GM23338 (cell line): ENCODE data around the gene SETBP1. TPM values are rescaled to one million over a fixed set of nuclear protein-coding genes. Genes with fewer than 3 reads are reported as not detected.

Source experiments
- ATAC-seq: fragments of 200-7000 bp; cut with Tn5 transposase; 3 replicates; pipeline ENCODE4 v1.9.1; 2020
- DNase-seq: peaks from one replicate; pipeline ENCODE4 v3.0.0-alpha.2; 2015; ENCODE audit warnings: low spot score
- H2AFZ ChIP-seq: fragments of 200-600 bp; sonication (generic); 2 replicates; pipeline ENCODE4 v1.8.0; 2016; ENCODE audit warnings: antibody characterized with exemption, mild to moderate bottlenecking, moderate library complexity
- H3F3A ChIP-seq: fragments of 200-600 bp; sonication (generic); replicated peaks from 2 replicates; pipeline ENCODE4 v1.8.0; 2017; ENCODE audit warnings: antibody characterized with exemption, mixed run types, low read depth
- H3K27ac ChIP-seq: fragments of 200-600 bp; sonication (generic); 2 replicates; pipeline ENCODE4 v1.6.1; 2016; ENCODE audit warnings: low read depth
- H3K27me3 ChIP-seq: fragments of 200-600 bp; sonication (generic); 2 replicates; pipeline ENCODE4 v1.8.0; 2016; ENCODE audit warnings: mild to moderate bottlenecking, mixed run types, moderate library complexity; ENCODE audit not compliant: insufficient read depth
- H3K36me3 ChIP-seq: fragments of 200-600 bp; sonication (generic); 2 replicates; pipeline ENCODE4 v1.8.0; 2016; ENCODE audit warnings: mild to moderate bottlenecking; ENCODE audit not compliant: insufficient read depth
- H3K4me1 ChIP-seq: fragments of 200-600 bp; sonication (generic); 2 replicates; pipeline ENCODE4 v1.8.0; 2016; ENCODE audit warnings: mild to moderate bottlenecking, moderate library complexity; ENCODE audit not compliant: insufficient read depth
- H3K4me2 ChIP-seq: fragments of 200-600 bp; sonication (generic); 2 replicates; pipeline ENCODE4 v1.7.1; 2017; ENCODE audit warnings: mixed run types
- H3K4me3 ChIP-seq: fragments of 200-600 bp; sonication (generic); 2 replicates; pipeline ENCODE4 v1.6.1; 2016; ENCODE audit warnings: mixed run types
- H3K79me2 ChIP-seq: fragments of 200-600 bp; sonication (generic); replicated peaks from 2 replicates; pipeline ENCODE4 v1.8.0; 2017; ENCODE audit warnings: mild to moderate bottlenecking; ENCODE audit not compliant: insufficient read depth
- H3K9me2 ChIP-seq: fragments of 200-600 bp; sonication (generic); 2 replicates; pipeline ENCODE4 v1.8.0; 2017; ENCODE audit not compliant: insufficient read depth
- H4K20me1 ChIP-seq: fragments of 200-600 bp; sonication (generic); replicated peaks from 2 replicates; pipeline ENCODE4 v1.8.0; 2017; ENCODE audit warnings: mild to moderate bottlenecking; ENCODE audit not compliant: insufficient read depth
- H3K27ac Mint-ChIP-seq: 2 replicates; pipeline ENCODE4 v1.8.0; 2020; ENCODE audit warnings: inconsistent platforms, mild to moderate bottlenecking, moderate library complexity, mixed read lengths
- H3K27me3 Mint-ChIP-seq: 3 replicates; pipeline ENCODE4 v1.8.0; 2022; ENCODE audit warnings: low read depth, mild to moderate bottlenecking, moderate library complexity, mixed read lengths, inconsistent platforms; ENCODE audit not compliant: insufficient read depth, poor library complexity
- H3K36me3 Mint-ChIP-seq: 3 replicates; pipeline ENCODE4 v1.8.0; 2021; ENCODE audit warnings: low read depth, mild to moderate bottlenecking, inconsistent platforms, moderate library complexity, mixed read lengths
- H3K4me1 Mint-ChIP-seq: 3 replicates; pipeline ENCODE4 v1.8.0; 2020; ENCODE audit warnings: mild to moderate bottlenecking, inconsistent platforms, mixed read lengths
- H3K4me3 Mint-ChIP-seq: 3 replicates; pipeline ENCODE4 v1.8.0; 2021; ENCODE audit warnings: moderate library complexity, mild to moderate bottlenecking, inconsistent platforms, mixed read lengths
- H3K9me3 Mint-ChIP-seq: 3 replicates; pipeline ENCODE4 v1.8.0; 2020; ENCODE audit warnings: moderate library complexity, mild to moderate bottlenecking, inconsistent platforms, mixed read lengths
- EZH2phosphoT487 ChIP-seq: fragments of 200-600 bp; sonication (generic); IDR thresholded peaks from one replicate; pipeline ENCODE4 v1.8.1; 2018; ENCODE audit warnings: antibody characterized with exemption; ENCODE audit not compliant: unreplicated experiment
- POLR2AphosphoS5 ChIP-seq: IDR thresholded peaks from 2 replicates; pipeline ENCODE4 v1.6.1; 2016; ENCODE audit warnings: antibody characterized with exemption, low read depth
- ZNF331 ChIP-seq: fragments of 250-450 bp; sonication (Bioruptor Pico); IDR thresholded peaks from 2 replicates; pipeline ENCODE4 v1.5.0; 2020; ENCODE audit warnings: low read depth, mild to moderate bottlenecking, moderate library complexity
- polyA plus RNA-seq: library from polyadenylated mRNA; unstranded; fragments of >200 nt; fragmentation: Nextera tagmentation; extraction: Ambion mirVana; gene quantifications from 2 replicates; pipeline ENCODE4 v1.2.1, GENCODE V29; 2016
- total RNA-seq: library from RNA; depleted of rRNA; stranded (reverse); fragments of >200 nt; shearing (Covaris generic); gene quantifications from 2 replicates; pipeline ENCODE4 v1.2.3, GENCODE V29; 2014
- TF ChIP-seq, protein P1 (sequence below): IDR thresholded peaks from 2 replicates; pipeline ENCODE4 v1.6.1; 2016; ENCODE audit warnings: antibody characterized with exemption
- TF ChIP-seq, protein P2 (sequence below): fragments of 250-450 bp; sonication (Bioruptor Pico); IDR thresholded peaks from 2 replicates; pipeline ENCODE4 v1.5.0; 2020; ENCODE audit warnings: mild to moderate bottlenecking, moderate library complexity

Gene SETBP1
- total and polyA plus RNA-seq, 2 experiments from 2014 or later, result 1.6 to 5.5 TPM

DNA sequence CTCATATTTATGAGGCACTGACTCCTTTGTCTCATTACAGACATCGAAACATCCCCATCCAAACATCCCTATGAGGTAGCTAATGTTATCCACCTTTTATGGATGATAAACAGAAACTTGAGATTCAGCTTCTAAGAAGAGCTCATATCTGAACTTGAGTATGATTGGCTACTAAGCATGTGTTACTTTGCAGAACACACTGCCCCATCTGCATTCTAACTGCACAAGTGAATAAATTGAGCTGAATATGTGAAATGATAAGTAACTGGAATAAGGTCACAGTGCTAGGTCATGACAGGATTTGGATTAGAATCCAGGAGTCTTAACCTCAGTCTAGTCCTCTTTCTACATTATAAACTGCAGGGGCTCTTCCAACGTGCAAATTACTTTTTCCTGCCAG, 172.7 kb downstream of the SETBP1 start:
- Mint-ChIP-seq H3K36me3 (0 out of 3 replicates have a peak, but pooled peaks cover 3% of the 10 kb centered on the region), H3K4me3 (no peak overlapping the region), H3K27me3 (no peaks in the 10 kb centered on the region), H3K9me3 (no peaks in the 10 kb centered on the region), H3K27ac (no peak overlapping the region), H3K4me1 (peaks cover 11% of the 10 kb centered on the region)
- DNase-seq (no peak), ATAC-seq (no peak)
- no peaks in the 10 kb centered on the region for H3K79me2 ChIP-seq
- H3K4me3 ChIP-seq, result no peak overlapping the region
- no peak for TF ChIP-seq EZH2phosphoT487
- TF ChIP-seq, protein P1, sequence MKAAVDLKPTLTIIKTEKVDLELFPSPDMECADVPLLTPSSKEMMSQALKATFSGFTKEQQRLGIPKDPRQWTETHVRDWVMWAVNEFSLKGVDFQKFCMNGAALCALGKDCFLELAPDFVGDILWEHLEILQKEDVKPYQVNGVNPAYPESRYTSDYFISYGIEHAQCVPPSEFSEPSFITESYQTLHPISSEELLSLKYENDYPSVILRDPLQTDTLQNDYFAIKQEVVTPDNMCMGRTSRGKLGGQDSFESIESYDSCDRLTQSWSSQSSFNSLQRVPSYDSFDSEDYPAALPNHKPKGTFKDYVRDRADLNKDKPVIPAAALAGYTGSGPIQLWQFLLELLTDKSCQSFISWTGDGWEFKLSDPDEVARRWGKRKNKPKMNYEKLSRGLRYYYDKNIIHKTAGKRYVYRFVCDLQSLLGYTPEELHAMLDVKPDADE, result no peak
- TF ChIP-seq ZNF331 (CRISPR knock-in tag), result no peak
- TF ChIP-seq POLR2AphosphoS5, result no peak
- TF ChIP-seq, protein P2, sequence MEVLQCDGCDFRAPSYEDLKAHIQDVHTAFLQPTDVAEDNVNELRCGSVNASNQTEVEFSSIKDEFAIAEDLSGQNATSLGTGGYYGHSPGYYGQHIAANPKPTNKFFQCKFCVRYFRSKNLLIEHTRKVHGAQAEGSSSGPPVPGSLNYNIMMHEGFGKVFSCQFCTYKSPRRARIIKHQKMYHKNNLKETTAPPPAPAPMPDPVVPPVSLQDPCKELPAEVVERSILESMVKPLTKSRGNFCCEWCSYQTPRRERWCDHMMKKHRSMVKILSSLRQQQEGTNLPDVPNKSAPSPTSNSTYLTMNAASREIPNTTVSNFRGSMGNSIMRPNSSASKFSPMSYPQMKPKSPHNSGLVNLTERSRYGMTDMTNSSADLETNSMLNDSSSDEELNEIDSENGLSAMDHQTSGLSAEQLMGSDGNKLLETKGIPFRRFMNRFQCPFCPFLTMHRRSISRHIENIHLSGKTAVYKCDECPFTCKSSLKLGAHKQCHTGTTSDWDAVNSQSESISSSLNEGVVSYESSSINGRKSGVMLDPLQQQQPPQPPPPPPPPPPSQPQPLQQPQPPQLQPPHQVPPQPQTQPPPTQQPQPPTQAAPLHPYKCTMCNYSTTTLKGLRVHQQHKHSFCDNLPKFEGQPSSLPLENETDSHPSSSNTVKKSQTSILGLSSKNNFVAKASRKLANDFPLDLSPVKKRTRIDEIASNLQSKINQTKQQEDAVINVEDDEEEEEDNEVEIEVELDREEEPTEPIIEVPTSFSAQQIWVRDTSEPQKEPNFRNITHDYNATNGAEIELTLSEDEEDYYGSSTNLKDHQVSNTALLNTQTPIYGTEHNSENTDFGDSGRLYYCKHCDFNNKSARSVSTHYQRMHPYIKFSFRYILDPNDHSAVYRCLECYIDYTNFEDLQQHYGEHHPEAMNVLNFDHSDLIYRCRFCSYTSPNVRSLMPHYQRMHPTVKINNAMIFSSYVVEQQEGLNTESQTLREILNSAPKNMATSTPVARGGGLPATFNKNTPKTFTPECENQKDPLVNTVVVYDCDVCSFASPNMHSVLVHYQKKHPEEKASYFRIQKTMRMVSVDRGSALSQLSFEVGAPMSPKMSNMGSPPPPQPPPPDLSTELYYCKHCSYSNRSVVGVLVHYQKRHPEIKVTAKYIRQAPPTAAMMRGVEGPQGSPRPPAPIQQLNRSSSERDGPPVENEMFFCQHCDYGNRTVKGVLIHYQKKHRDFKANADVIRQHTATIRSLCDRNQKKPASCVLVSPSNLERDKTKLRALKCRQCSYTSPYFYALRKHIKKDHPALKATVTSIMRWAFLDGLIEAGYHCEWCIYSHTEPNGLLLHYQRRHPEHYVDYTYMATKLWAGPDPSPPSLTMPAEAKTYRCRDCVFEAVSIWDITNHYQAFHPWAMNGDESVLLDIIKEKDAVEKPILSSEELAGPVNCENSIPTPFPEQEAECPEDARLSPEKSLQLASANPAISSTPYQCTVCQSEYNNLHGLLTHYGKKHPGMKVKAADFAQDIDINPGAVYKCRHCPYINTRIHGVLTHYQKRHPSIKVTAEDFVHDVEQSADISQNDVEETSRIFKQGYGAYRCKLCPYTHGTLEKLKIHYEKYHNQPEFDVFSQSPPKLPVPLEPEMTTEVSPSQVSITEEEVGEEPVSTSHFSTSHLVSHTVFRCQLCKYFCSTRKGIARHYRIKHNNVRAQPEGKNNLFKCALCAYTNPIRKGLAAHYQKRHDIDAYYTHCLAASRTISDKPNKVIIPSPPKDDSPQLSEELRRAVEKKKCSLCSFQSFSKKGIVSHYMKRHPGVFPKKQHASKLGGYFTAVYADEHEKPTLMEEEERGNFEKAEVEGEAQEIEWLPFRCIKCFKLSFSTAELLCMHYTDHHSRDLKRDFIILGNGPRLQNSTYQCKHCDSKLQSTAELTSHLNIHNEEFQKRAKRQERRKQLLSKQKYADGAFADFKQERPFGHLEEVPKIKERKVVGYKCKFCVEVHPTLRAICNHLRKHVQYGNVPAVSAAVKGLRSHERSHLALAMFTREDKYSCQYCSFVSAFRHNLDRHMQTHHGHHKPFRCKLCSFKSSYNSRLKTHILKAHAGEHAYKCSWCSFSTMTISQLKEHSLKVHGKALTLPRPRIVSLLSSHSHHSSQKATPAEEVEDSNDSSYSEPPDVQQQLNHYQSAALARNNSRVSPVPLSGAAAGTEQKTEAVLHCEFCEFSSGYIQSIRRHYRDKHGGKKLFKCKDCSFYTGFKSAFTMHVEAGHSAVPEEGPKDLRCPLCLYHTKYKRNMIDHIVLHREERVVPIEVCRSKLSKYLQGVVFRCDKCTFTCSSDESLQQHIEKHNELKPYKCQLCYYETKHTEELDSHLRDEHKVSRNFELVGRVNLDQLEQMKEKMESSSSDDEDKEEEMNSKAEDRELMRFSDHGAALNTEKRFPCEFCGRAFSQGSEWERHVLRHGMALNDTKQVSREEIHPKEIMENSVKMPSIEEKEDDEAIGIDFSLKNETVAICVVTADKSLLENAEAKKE (CRISPR knock-in tag), result no peak
- peaks cover 13% of the 10 kb centered on the region; the same call in 1 of the 2 replicates for H3K9me2 ChIP-seq
- H3K27ac ChIP-seq, result no peak overlapping the region
- H3K4me1 ChIP-seq, result 0 out of 2 replicates have a peak, but pooled peaks cover 7% of the 10 kb centered on the region
- no peaks in the 10 kb centered on the region for H4K20me1 ChIP-seq
- H3K4me2 ChIP-seq, result no peak overlapping the region
- no peak overlapping the region for H2AFZ ChIP-seq
- H3K27me3 ChIP-seq, result no peaks in the 10 kb centered on the region
- no peaks in the 10 kb centered on the region for H3K36me3 ChIP-seq
- no peaks in the 10 kb centered on the region for H3F3A ChIP-seq
